Measurements from ENCODE around the gene HSCB.

Gene HSCB

GRCh38 chr22:28792491-28793383 is 50.9 kb downstream of the HSCB start:
- FAIRE-seq = no peak
- TF ChIP-seq CTCF (IDR thresholded peaks at IDR 0.05; ENCODE audit: insufficient read depth, missing control alignments) = no peak
- no peak for DNase-seq (ENCODE audit: insufficient read length, low spot score)

- DNase-seq (ENCODE audit: insufficient read length, low spot score) = no peak
These were observed 52.2 kb downstream of the HSCB start for GRCh38 chr22:28793976-28794584.

GRCh38 chr22:28795071-28795693 is 53.3 kb downstream of the HSCB start:
- TF ChIP-seq CTCF (IDR thresholded peaks at IDR 0.05; ENCODE audit: insufficient read depth, missing control alignments) = no peak
- FAIRE-seq (no peak), DNase-seq (ENCODE audit: insufficient read length, low spot score) (no peak)

More at GRCh38 chr22:28793976-28794584, 52.2 kb downstream of the HSCB start:
- TF ChIP-seq CTCF (IDR thresholded peaks at IDR 0.05; ENCODE audit: insufficient read depth, missing control alignments) = no peak
- FAIRE-seq = no peak

GRCh38 chr22:28795932-28796856 is 54.4 kb downstream of the HSCB start:
- FAIRE-seq (no peak), DNase-seq (ENCODE audit: insufficient read length, low spot score) (no peak)
- TF ChIP-seq CTCF (IDR thresholded peaks at IDR 0.05; ENCODE audit: insufficient read depth, missing control alignments) = no peak

- DNase-seq (ENCODE audit: insufficient read length, low spot score) (no peak), FAIRE-seq (no peak)
- TF ChIP-seq CTCF (IDR thresholded peaks at IDR 0.05; ENCODE audit: insufficient read depth, missing control alignments) = no peak
These were observed 57.2 kb downstream of the HSCB start for GRCh38 chr22:28798810-28799605.
